Omental fat pad (tissue), 4 donors: ENCODE measurements around the gene LSMEM2. TPM values are rescaled to one million over a fixed set of nuclear protein-coding genes. Genes with fewer than 3 reads are reported as not detected.

Source experiments
- ATAC-seq: fragments of 150-250 bp; one replicate; pipeline ENCODE4 v1.9.1; 2016; ENCODE audit warnings: mild to moderate bottlenecking, moderate library complexity; ENCODE audit not compliant: low FRiP score
- DNase-seq: peaks from one replicate; pipeline ENCODE4 v3.0.0-alpha.2; 2019; ENCODE audit warnings: low spot score
- CTCF ChIP-seq, 3 donors: fragments of 450-650 bp; IDR thresholded peaks; one replicate each; pipeline ENCODE4 v1.5.1; 2016 to 2017; ENCODE audit warnings: antibody characterized with exemption in 3 of 3, mild to moderate bottlenecking in 3 of 3, moderate library complexity in 2 of 3
- total RNA-seq, 4 donors: library from RNA; depleted of rRNA; stranded (reverse); fragments of >200 nt; gene quantifications; one replicate each; pipeline ENCODE4 v1.1.0, GENCODE V29; 2016

LSMEM2 gene
- total RNA-seq, 4 donors from 2014 or later = not detected

GRCh38 chr3:50255251-50255615, 23.7 kb upstream of the LSMEM2 start:
- ATAC-seq (no peak), DNase-seq (no peak)
- TF ChIP-seq CTCF (IDR thresholded peaks at IDR 0.05) = no peak

GRCh38 chr3:50256978-50257890, 21.7 kb upstream of the LSMEM2 start:
- no peak for DNase-seq
- no peak for ATAC-seq
- TF ChIP-seq CTCF (IDR thresholded peaks at IDR 0.05) = no peak

GRCh38 chr3:50258029-50258680, 20.7 kb upstream of the LSMEM2 start:
- no peak for TF ChIP-seq CTCF (IDR thresholded peaks at IDR 0.05)
- no peak for ATAC-seq
- DNase-seq = no peak

GRCh38 chr3:50258979-50259378, 19.9 kb upstream of the LSMEM2 start:
- ATAC-seq = no peak
- no peak for TF ChIP-seq CTCF (IDR thresholded peaks at IDR 0.05)
- no peak for DNase-seq

- TF ChIP-seq CTCF (IDR thresholded peaks at IDR 0.05) = no peak
- ATAC-seq = no peak
- no peak for DNase-seq
Observed at GRCh38 chr3:50259432-50260026, 19.4 kb upstream of the LSMEM2 start.

GRCh38 chr3:50260027-50260941, 18.6 kb upstream of the LSMEM2 start:
- ATAC-seq (peak; percentile 81), DNase-seq (peak; percentile 71)
- peak in 2 of 3 donors; percentile 91 to 93 for TF ChIP-seq CTCF (IDR thresholded peaks at IDR 0.05)
